ENCODE data around the gene ISG15. TPM values are rescaled to one million over a fixed set of nuclear protein-coding genes. Genes with fewer than 3 reads are reported as not detected.
"Not testable (repeated sequence)": the region's sequence is repeated elsewhere in the genome, so short reads cannot be mapped to it uniquely, and the experiment has no call there.

The ISG15 gene
- total RNA-seq, 1 donor from 2014 or later = 12.1 TPM

DNA sequence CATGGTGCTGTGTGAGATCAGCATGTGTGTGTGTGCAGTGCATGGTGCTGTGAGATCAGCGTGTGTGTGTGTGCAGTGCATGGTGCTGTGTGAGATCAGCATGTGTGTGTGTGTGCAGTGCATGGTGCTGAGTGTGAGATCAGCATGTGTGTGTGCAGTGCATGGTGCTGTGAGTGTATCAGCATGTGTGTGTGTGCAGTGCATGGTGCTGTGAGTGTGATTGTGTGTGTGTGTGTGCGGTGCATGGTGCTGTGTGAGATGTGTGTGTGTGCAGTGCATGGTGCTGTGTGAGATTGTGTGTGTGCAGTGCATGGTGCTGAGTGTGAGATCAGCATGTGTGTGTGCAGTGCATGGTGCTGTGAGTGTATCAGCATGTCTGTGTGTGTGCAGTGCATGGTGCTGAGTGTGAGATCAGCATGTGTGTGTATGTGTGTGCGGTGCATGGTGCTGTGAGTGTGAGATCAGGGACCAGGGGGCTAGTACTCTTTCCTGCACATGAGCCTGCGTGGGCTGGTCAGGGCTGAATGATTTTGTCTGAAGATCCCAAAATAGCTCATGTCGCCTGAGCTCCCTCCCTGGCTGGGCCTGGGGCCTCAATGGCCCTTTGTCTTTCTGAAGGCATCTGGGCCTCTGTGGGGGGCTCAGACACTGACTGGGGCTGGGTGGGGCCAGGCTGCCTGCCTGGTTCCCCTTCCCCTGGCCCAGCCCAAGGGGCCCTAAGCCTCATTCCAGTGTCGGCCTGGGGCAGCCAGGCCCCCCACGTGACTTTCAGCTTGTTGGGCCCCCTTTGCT lies 17.8 kb downstream of the ISG15 start:
- ATAC-seq = not testable (repeated sequence)

GRCh38 chr1:1031659-1032235 lies 18.4 kb downstream of the ISG15 start:
- no peak for ATAC-seq

DNA sequence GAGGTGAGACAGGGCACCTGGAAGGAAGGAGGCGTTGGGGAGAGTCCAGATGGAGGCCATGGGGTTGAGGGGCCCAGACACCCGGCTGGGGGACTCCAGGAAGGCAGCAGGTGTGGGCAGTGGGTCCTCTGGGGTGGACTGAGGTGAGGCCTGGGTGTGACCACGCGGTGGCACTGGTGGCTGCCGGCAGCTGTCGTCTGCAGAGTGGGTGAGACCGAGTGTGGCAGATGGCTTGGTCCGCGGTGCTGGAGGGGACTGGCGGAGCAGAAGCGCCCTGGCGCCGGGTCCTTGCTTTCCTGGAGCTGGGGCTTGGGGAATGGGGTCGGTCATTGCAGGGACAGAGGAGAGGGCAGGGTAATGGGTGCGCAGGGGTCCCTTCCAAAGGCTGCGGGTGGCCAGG lies 19.1 kb downstream of the ISG15 start:
- ATAC-seq = peak; percentile 2

GRCh38 chr1:1033009-1033587 lies 19.8 kb downstream of the ISG15 start:
- peak; percentile 89 for ATAC-seq

DNA sequence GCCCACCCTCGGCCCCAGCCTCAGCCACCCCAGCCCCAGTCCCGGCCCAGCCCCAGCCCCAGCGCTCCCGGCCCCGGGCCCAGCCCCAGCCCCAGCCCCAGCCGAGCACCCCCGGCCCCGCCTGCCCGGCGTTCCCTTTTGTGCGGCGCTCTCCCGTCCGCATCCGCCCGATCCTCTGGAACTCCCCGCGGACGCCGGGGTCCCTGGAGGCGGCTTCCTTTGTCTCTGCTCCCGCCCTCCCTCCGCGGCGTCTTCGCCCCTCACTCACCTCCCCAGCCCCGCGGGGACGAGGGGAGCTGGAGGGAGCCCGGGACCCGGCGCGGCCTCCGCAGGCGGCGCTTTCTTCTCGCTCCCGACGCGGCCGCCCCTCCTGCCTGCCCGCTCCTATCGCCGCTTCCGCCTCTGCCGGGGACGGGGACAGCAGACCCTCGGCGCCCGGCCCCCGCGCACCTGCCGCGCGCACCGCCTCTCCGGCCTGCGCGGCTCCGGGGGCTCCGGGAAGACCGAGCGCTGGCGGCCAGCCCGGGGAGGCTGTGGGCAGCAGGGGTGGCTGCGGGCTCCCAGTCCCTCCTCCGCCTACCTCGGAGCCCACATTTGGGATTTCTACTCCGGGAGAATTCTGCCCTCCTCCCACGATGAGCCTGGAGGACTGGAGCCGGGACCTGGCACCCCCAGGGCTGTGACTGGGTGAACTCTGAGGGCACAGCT lies 20.6 kb downstream of the ISG15 start:
- ATAC-seq = no peak

DNA sequence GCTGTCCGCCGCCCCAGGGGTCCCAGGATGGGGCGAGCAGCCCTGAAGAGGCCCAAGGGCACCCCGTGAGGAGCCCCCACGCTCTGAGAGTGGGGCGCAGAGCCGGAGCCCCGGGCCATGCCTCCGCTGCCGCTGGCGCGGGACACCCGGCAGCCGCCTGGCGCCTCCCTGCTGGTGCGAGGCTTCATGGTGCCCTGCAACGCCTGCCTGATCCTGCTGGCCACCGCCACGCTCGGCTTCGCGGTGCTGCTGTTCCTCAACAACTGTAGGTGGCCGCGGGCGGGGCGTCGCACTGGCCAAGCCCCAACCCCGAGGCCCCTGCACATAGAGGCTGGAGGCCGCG lies 21.1 kb downstream of the ISG15 start:
- no peak for ATAC-seq

DNA sequence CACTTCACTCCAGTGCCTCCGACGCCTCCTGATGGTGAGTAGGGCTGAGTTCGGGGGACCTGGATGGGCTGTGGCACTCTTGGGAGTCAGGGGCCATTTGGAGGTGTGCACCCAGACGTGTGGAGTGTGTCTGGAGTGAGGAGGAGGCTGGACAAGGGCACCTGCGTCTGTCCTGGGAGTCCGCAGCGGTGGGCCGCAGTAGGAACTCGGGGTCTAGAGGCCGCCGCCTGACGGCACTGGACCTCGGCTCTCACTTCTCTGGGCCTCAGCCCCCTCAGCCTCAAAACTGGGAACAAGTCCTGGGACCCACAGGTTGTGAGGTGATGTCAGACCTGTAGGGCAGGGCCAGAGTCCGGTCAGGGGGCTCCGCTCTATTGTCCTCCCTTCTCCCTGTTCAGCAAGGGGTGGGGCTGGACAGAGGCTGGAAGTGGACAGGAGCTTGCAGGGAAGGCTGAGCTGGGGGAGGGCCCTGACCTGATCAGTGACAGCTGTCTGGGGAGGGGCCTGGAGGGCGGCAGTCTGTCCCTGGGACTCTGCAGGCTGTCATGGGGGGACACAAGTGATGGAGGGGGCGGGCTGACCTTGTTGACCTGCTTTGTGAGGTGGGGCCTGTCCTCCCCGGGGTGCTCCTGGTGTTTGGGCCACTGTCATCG lies 22.1 kb downstream of the ISG15 start:
- ATAC-seq = no peak

- no peak for ATAC-seq
Observed at GRCh38 chr1:1037366-1038327, 24.4 kb downstream of the ISG15 start.

DNA sequence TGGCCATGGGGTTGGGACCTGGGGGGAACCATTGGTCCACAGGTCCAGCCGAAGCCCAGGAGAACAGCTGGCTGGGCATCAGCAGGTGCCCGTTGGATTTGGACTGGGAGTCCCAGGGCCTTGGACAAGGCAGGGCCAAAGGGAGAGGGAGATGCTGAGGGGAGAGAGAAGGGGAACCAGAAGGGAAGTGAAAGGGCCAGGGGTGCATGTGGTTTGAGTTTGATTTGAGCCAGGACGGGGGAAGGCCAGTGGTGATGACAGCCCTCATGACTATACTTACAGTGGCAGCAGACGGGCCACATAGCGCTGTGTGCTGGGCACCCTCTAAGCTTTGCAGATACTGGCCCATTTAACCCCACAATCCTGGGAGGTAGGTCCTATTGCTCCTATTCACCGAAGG lies 25.4 kb downstream of the ISG15 start:
- ATAC-seq = no peak

DNA sequence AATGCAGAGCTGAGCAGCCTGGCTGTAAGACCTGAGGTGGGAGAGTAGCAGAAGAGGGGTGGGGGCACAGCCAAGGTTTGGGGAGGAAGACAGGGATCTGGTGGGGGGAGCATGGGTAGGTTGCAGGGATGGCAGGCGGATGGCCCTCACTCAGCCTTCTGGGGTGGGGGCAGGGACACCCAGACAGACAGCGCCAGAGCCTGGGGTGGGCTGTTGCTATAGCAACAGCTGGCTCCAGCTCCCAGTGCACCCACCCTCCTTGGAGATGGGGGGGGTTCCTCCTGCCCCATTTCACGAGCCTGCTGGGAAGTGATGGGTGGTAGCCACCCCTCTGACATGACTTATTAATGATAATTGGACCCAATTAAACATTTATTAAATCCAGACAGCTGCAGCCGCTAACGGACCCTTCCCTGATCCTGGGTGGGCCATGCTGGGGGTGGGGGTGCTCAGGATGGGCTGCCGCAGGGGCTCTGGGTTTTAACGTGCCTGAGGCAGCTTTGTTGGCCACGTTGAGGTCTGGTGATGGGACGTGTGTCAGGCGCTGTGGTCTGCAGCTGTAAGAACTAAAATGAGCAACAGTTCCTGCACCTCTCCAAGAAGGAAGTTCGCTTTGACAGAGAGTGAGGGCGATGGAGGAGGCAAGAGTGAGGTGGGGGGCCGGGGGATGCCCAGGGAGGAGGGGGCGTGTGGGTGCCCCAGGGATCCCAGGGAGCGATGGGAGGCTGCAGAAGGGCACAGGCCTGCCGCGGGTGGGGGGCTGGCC lies 26.0 kb downstream of the ISG15 start:
- no peak for ATAC-seq

GRCh38 chr1:1040004-1040991 lies 27.0 kb downstream of the ISG15 start:
- ATAC-seq = peak; percentile 77

DNA sequence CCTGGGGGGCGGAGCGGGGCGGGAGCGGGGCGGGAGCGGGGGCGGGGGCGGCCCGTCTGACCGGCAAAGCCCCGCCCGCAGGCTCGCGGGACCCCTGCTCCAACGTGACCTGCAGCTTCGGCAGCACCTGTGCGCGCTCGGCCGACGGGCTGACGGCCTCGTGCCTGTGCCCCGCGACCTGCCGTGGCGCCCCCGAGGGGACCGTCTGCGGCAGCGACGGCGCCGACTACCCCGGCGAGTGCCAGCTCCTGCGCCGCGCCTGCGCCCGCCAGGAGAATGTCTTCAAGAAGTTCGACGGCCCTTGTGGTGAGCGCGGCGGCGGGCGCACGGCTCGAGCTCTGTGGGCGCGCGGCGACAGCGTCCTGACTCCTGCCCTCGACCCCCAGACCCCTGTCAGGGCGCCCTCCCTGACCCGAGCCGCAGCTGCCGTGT lies 27.8 kb downstream of the ISG15 start:
- ATAC-seq = no peak

DNA sequence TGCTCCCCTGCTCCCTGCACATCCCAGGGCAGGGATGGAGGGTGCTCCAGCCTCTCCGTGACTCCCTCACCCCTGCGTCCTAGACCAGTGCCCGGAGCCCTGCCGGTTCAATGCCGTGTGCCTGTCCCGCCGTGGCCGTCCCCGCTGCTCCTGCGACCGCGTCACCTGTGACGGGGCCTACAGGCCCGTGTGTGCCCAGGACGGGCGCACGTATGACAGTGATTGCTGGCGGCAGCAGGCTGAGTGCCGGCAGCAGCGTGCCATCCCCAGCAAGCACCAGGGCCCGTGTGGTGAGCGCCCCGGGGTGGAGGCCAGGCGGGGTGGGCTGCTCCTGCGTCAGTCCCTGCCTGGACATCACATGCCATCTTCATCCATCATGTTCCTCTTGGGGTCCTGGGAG lies 28.6 kb downstream of the ISG15 start:
- ATAC-seq = no peak

- ATAC-seq = no peak
Observed at GRCh38 chr1:1042835-1043234, 29.5 kb downstream of the ISG15 start.

GRCh38 chr1:1043411-1043810 lies 30.1 kb downstream of the ISG15 start:
- no peak for ATAC-seq

DNA sequence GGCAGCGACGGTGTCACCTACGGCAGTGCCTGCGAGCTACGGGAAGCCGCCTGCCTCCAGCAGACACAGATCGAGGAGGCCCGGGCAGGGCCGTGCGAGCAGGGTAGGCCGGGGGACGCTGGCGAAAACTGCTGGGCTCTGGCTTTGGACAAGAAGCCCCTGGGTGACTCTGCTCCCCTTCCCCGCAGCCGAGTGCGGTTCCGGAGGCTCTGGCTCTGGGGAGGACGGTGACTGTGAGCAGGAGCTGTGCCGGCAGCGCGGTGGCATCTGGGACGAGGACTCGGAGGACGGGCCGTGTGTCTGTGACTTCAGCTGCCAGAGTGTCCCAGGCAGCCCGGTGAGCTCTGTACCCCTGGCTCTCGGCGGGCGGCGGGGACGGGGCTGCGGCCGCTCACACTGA lies 30.6 kb downstream of the ISG15 start:
- no peak for ATAC-seq

DNA sequence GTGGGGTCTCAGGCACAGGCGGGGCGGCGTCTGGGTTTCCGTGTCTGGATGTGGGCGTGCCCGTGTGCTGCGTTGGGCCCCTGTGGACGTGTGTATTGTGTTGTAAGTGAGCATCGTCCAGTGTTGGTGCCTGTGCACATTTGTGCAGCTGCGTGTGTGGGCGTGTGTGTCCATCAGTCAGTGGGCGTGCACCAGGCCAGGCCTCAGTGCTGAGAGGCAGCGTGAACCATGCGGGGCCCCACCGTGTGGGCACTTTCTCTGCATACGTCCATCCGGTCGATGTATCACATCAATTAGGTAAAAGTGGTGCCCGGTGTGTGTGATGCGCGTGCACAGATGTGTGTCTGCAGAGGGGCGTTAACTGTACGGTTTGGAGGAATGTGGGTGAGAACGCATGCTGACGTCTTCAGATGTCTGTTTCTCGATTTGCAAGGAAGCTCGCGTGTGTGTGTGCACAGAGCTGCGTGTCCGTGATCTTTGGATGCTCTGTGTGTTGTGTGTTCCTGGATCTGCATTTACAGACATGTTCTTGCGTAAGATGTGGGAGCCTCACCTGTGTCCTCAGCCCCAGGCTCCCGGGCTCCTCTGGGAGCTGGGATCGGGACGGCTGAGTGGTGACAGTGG lies 31.3 kb downstream of the ISG15 start:
- ATAC-seq = no peak

DNA sequence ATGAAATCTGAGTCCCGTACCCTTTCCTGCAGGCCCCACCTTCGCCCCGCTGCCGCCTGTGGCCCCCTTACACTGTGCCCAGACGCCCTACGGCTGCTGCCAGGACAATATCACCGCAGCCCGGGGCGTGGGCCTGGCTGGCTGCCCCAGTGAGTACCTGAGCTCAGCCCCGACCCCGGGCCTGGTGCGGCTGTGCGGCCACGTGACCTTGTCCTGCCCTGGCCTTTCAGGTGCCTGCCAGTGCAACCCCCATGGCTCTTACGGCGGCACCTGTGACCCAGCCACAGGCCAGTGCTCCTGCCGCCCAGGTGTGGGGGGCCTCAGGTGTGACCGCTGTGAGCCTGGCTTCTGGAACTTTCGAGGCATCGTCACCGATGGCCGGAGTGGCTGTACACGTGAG lies 31.8 kb downstream of the ISG15 start:
- ATAC-seq = no peak

- ATAC-seq = no peak
Observed at GRCh38 chr1:1046243-1046642, 32.9 kb downstream of the ISG15 start.

Measured in esophagus mucosa (tissue), 1 donor.